ENCODE results near the gene ARFGAP1.

The ARFGAP1 gene

DNA sequence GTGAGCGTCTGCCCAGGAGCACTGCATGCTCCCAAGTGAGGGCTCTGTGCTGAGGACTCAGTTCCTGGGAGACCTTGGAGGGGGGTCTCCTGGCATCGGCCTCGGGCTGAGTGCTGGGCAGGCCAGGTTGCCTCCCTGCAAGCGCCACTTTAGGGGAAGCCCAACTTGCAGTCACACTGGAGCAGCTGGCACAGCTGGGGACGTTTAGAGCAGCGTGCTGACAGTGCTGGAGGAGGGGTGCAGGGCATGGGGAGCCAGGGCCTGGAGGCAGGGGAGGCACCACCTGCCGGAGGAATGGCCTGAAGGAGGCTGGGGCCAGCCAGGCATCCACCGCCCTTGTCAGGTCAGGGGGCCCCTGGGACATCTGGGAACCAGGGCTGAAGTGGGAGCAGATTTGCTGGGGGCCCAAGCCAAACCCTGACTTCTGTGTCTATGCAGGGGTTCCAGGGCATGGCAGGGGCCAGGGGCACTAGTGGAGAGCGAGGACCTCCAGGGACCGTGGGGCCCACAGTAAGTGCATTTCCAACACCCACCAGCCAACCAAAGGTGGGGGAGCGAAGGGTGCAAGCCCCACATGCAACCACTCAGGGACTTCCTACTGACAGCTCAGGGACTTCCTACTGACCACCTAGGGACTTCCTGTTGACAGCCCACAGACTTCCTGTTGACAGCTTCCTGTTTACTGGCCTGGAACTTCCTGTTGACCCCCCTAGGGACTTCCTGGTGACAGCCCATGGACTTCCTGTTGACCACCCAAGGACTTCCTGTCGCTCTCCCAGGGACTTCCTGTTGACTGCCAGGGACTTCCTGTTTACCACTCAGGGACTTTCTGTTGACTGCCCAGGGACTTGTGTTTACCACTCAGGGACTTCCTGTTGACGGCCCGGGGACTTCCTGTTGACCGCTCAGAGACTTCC is 54.0 kb downstream of the ARFGAP1 start:
- no peak for DNase-seq (ENCODE audit: low spot score)
- in situ Hi-C loops (cut with MboI; ENCODE audit: low sequenced_read_pairs, unreplicated experiment) = no loop called here
- TF ChIP-seq, protein P1, sequence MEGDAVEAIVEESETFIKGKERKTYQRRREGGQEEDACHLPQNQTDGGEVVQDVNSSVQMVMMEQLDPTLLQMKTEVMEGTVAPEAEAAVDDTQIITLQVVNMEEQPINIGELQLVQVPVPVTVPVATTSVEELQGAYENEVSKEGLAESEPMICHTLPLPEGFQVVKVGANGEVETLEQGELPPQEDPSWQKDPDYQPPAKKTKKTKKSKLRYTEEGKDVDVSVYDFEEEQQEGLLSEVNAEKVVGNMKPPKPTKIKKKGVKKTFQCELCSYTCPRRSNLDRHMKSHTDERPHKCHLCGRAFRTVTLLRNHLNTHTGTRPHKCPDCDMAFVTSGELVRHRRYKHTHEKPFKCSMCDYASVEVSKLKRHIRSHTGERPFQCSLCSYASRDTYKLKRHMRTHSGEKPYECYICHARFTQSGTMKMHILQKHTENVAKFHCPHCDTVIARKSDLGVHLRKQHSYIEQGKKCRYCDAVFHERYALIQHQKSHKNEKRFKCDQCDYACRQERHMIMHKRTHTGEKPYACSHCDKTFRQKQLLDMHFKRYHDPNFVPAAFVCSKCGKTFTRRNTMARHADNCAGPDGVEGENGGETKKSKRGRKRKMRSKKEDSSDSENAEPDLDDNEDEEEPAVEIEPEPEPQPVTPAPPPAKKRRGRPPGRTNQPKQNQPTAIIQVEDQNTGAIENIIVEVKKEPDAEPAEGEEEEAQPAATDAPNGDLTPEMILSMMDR (IDR thresholded peaks at IDR 0.05; ENCODE audit: borderline replicate concordance, control extremely low read depth, extremely low read depth, insufficient read depth, missing control alignments) = no peak

DNA sequence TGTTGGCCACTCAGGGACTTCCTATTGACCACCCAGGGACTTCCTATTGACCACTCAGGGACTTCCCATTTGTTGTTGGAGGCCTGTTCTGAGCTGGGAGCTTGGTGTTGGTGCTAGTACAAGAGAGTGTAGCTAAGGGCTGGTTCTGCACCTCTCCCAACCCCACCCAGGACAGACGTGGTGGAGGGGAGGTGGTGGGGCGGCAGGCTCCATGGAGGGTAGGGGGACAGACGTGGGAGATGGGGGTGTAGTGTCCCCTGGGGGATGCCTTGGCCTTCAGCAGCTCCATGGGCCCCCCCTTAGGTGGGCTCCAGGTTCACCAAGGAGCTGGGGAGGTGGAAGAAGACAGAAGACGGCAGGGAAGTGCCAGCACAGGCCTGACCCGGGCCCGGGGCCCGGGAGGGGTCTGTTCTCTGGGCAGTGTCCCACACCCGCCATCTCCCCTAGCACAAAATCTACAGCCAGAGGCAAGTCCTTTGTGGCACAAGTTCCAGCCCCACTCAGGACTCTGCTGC is 54.7 kb downstream of the ARFGAP1 start:
- no peak for DNase-seq (ENCODE audit: low spot score)
- in situ Hi-C loops (cut with MboI; ENCODE audit: low sequenced_read_pairs, unreplicated experiment) = no loop called here

DNA sequence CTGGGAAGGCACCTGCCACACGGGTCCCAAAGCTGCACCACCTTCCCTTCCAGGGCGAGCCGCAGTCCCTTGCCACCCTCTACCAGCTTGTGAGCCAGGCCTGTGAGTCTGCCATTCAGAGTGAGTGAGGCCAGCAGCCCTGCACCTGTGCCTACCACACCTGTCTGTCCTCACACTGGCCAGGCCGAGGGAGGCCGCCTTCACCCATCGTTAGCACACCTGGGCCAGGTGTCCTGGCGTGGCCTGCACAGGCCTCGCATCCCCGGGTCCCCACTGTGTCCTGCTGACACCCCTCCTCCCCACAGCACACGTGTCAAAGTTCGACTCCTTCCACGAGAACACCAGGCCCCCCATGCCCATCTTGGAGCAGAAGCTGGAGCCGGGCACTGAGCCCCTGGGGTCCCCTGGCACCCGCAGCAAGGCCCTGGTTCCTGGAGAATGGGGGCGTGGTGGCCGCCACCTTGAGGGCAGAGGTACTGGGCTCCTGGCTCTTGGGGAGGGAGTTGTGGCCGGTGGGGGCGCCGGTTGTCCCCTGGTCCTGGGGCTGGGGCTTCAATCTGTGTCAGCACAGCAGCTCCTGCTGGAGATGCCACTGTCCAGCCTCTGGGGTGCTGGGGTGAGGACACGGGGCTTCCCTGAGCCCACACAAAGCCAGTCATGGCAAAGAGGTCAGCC is 55.5 kb downstream of the ARFGAP1 start:
- in situ Hi-C loops (cut with MboI; ENCODE audit: low sequenced_read_pairs, unreplicated experiment) = no loop called here

More for the DNA sequence above, 54.7 kb downstream of the ARFGAP1 start:
- TF ChIP-seq, protein P1 (IDR thresholded peaks at IDR 0.05; ENCODE audit: borderline replicate concordance, control extremely low read depth, extremely low read depth, insufficient read depth, missing control alignments) = no peak

DNA sequence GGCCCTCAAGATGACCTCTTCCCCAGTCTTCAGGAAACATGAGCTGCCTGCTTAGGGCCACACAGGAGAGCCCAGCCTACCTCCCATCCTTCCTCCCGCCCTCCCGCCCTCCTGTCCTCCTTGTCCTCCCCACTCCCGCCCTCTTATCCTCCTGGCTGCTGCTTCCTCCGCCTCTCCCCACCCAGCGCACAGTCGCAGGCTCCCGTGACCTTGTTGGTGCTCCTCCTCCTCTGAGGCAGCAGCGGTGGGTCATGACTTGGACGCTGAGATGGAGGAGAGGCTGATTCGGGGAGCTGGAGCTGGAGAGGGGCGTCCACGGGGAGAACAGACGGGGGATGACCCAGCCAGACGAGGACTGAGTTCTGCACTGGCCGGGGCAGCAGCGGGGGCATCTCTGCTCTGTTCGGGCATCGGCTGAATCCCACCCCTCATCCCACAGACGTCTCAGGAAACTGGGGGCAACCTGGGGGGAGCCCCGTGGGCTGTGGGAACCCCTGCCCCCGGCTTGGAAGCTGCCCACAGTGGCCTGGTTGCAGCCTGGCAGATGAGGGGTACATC is 56.2 kb downstream of the ARFGAP1 start:
- no peak for DNase-seq (ENCODE audit: low spot score)
- TF ChIP-seq, protein P1 (IDR thresholded peaks at IDR 0.05; ENCODE audit: borderline replicate concordance, control extremely low read depth, extremely low read depth, insufficient read depth, missing control alignments) = no peak
- in situ Hi-C loops (cut with MboI; ENCODE audit: low sequenced_read_pairs, unreplicated experiment) = no loop called here

More for the DNA sequence above, 55.5 kb downstream of the ARFGAP1 start:
- DNase-seq (ENCODE audit: low spot score) = no peak
- TF ChIP-seq, protein P1 (IDR thresholded peaks at IDR 0.05; ENCODE audit: borderline replicate concordance, control extremely low read depth, extremely low read depth, insufficient read depth, missing control alignments) = no peak

DNA sequence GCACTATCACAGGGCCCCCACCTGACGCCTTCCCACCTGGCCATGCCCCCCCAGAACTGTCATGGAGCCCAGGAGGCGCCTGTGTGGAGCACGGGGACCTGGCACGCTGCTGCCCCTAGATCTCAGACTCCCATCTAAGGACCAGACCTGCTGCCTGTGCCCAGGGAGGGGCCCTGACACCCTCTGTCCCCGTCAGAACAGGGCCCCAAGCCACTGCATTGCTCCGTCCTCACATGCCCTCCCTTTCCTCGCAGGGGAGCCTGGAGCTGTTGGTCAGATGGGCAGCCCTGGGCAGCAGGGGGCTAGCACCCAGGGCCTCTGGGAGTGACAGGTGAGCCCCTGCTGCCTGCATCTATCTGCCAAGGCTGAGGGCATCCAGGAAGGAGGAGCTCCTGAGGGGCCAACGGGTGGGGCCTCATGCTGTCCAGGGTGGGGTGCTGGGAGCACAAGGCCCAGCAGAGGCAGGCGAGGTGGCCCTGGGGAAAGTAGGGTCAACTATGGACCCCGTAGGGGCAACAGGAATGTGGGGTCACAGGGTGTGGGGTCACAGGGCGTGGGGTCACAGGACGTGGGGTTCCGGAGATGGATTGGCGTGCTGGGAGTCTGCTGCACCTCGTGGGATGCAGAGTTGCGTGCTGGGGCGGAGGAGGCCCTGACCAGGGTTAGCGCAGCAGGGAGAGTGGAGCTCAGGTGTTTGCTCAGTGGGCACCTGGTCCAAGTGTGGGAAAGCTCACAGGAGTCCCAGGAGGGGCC is 56.9 kb downstream of the ARFGAP1 start:
- in situ Hi-C loops (cut with MboI; ENCODE audit: low sequenced_read_pairs, unreplicated experiment) = no loop called here
- DNase-seq (ENCODE audit: low spot score) = no peak
- TF ChIP-seq, protein P1 (IDR thresholded peaks at IDR 0.05; ENCODE audit: borderline replicate concordance, control extremely low read depth, extremely low read depth, insufficient read depth, missing control alignments) = no peak
